SK-N-SH (cell line): ENCODE data around the gene OSBPL10. TPM values are rescaled to one million over a fixed set of nuclear protein-coding genes. Genes with fewer than 3 reads are reported as not detected.

Experiments
- CTCF ChIA-PET: fragments of 300-600, 350-600 bp; formaldehyde crosslinking; extraction: SDS; loops from one replicate; lab custom pipeline; 2021; lab: Yijun Ruan, JAX
- POLR2A ChIA-PET: fragments of 350-600 bp; sonication (Branson Sonifier 250); formaldehyde crosslinking; extraction: SDS; loops from one replicate; lab custom pipeline; 2020; ENCODE audit warnings: antibody characterized with exemption, inconsistent platforms; lab: Yijun Ruan, JAX
- DNase-seq: peaks from one replicate; pipeline ENCODE4 v3.0.0; 2012
- H2AFZ ChIP-seq: fragments of 200-600 bp; sonication (generic); 2 replicates; pipeline ENCODE4 v1.8.1; 2016; ENCODE audit warnings: antibody characterized with exemption, mild to moderate bottlenecking, low read depth
- H3F3A ChIP-seq: fragments of 200-600 bp; sonication (generic); replicated peaks from 2 replicates; pipeline ENCODE3; 2016; ENCODE audit warnings: antibody characterized with exemption, mild to moderate bottlenecking; ENCODE audit not compliant: insufficient read depth
- H3K27ac ChIP-seq, 2 experiments: fragments of 200-500 bp in 1 of 2; fragments of 200-600 bp in 1 of 2; sonication (Bioruptor generic) in 1 of 2; sonication (generic), shearing (Covaris generic) in 1 of 2; 2 replicates each; pipeline versions ENCODE4 v1.5.1 to v1.6.1; 2014 to 2016; ENCODE audit warnings: low read depth in 2 of 2, inconsistent platforms in 1 of 2, low read length in 1 of 2, mild to moderate bottlenecking in 1 of 2, mixed read lengths in 1 of 2
- H3K27me3 ChIP-seq: fragments of 200-600 bp; sonication (generic), shearing (Covaris generic); 2 replicates; pipeline ENCODE4 v1.6.1; 2016; ENCODE audit warnings: mixed run types; ENCODE audit not compliant: insufficient read depth
- H3K36me3 ChIP-seq, 2 experiments: fragments of 200-500 bp in 1 of 2; fragments of 200-600 bp in 1 of 2; sonication (Bioruptor generic) in 1 of 2; sonication (generic) in 1 of 2; replicated peaks in 1 of 2; 2 replicates each; pipeline versions ENCODE3 to v1.5.1; 2014 to 2016; ENCODE audit warnings: low read length in 1 of 2, mild to moderate bottlenecking in 1 of 2; ENCODE audit not compliant: insufficient read depth in 2 of 2, control insufficient read depth in 1 of 2
- H3K4me1 ChIP-seq, 2 experiments: fragments of 200-500 bp in 1 of 2; fragments of 200-600 bp in 1 of 2; sonication (Bioruptor generic) in 1 of 2; sonication (generic), shearing (Covaris generic) in 1 of 2; 2 replicates each; pipeline versions ENCODE4 v1.5.1 to v1.6.1; 2014 to 2016; ENCODE audit warnings: low read depth in 1 of 2, low read length in 1 of 2, mixed run types in 1 of 2; ENCODE audit not compliant: insufficient read depth in 2 of 2, control insufficient read depth in 1 of 2
- H3K4me2 ChIP-seq: fragments of 200-600 bp; sonication (generic), shearing (Covaris generic); 2 replicates; pipeline ENCODE4 v1.6.1; 2017; ENCODE audit warnings: mixed run types
- H3K4me3 ChIP-seq, 2 experiments: fragments of 200-500 bp in 1 of 2; fragments of 200-600 bp in 1 of 2; sonication (Bioruptor generic) in 1 of 2; sonication (generic), shearing (Covaris generic) in 1 of 2; 2 replicates each; pipeline versions ENCODE4 v1.5.1 to v1.8.1; 2014 to 2016; ENCODE audit warnings: low read depth in 2 of 2, inconsistent platforms in 1 of 2, low read length in 1 of 2, mild to moderate bottlenecking in 1 of 2, mixed read lengths in 1 of 2, moderate library complexity in 1 of 2
- H3K79me2 ChIP-seq: fragments of 200-600 bp; sonication (generic); 2 replicates; pipeline ENCODE4 v1.8.1; 2017; ENCODE audit warnings: mild to moderate bottlenecking; ENCODE audit not compliant: insufficient read depth
- H3K9ac ChIP-seq: fragments of 200-600 bp; sonication (generic); 2 replicates; pipeline ENCODE4 v1.6.1; 2017; ENCODE audit warnings: mixed run types
- H3K9me2 ChIP-seq: fragments of 200-600 bp; sonication (generic); 2 replicates; pipeline ENCODE4 v1.6.1; 2017; ENCODE audit warnings: mixed run types
- H3K9me3 ChIP-seq: fragments of 200-600 bp; sonication (generic); 2 replicates; pipeline ENCODE4 v1.6.1; 2017; ENCODE audit warnings: mixed run types, mild to moderate bottlenecking, moderate library complexity
- H4K20me1 ChIP-seq: fragments of 200-600 bp; sonication (generic); 2 replicates; pipeline ENCODE4 v1.6.1; 2017; ENCODE audit warnings: mild to moderate bottlenecking, mixed run types; ENCODE audit not compliant: insufficient read depth
- CHD2 ChIP-seq: fragments of 150-350 bp; IDR thresholded peaks from 2 replicates; pipeline ENCODE4 v1.6.1; 2018; ENCODE audit warnings: low read length; ENCODE audit not compliant: partially characterized antibody
- CTCF ChIP-seq: fragments of 200-600 bp; sonication (generic); IDR thresholded peaks from 2 replicates; pipeline ENCODE4 v1.6.1; 2017; ENCODE audit warnings: antibody characterized with exemption, mild to moderate bottlenecking, moderate library complexity
- ELF1 ChIP-seq: IDR thresholded peaks from 2 replicates; pipeline ENCODE4 v1.4.0; 2012
- EP300 ChIP-seq, 2 experiments: IDR thresholded peaks; 2 replicates each; pipeline versions ENCODE4 v1.4.0 to v1.6.1; 2012; ENCODE audit warnings: borderline replicate concordance in 1 of 2, low read depth in 1 of 2, low read length in 1 of 2
- FOXJ3 ChIP-seq: sonication (generic); formaldehyde crosslinking; IDR thresholded peaks from 2 replicates; pipeline ENCODE4 v1.5.1; 2020; ENCODE audit warnings: mild to moderate bottlenecking, missing genetic modification reagents
- FOXM1 ChIP-seq: IDR thresholded peaks from 2 replicates; pipeline ENCODE4 v1.4.0; 2012; ENCODE audit warnings: low read depth, mild to moderate bottlenecking
- GABPA ChIP-seq: IDR thresholded peaks from 2 replicates; pipeline ENCODE4 v1.4.0; 2012; ENCODE audit warnings: low read depth, mild to moderate bottlenecking
- GATA2 ChIP-seq: sonication (generic); formaldehyde crosslinking; IDR thresholded peaks from 2 replicates; pipeline ENCODE4 v1.5.0; 2020; ENCODE audit warnings: mild to moderate bottlenecking, missing genetic modification reagents
- JUND ChIP-seq: IDR thresholded peaks from 2 replicates; pipeline ENCODE4 v1.4.0; 2012
- MAX ChIP-seq: IDR thresholded peaks from 2 replicates; pipeline ENCODE4 v1.4.0; 2012; ENCODE audit warnings: low read depth
- MXI1 ChIP-seq: IDR thresholded peaks from 2 replicates; pipeline ENCODE4 v1.6.1; 2012; ENCODE audit warnings: mild to moderate bottlenecking, low read depth, low read length, improper control_type of control experiment
- NFIC ChIP-seq: IDR thresholded peaks from 2 replicates; pipeline ENCODE4 v1.4.0; 2012; ENCODE audit warnings: borderline replicate concordance
- PBX3 ChIP-seq: IDR thresholded peaks from 2 replicates; pipeline ENCODE4; 2012
- RAD21 ChIP-seq: IDR thresholded peaks from 2 replicates; pipeline ENCODE4 v1.6.1; 2012; ENCODE audit warnings: mild to moderate bottlenecking, low read length
- RFX5 ChIP-seq: IDR thresholded peaks from 2 replicates; pipeline ENCODE4 v1.6.1; 2012; ENCODE audit warnings: mild to moderate bottlenecking, improper control_type of control experiment, low read length
- SIN3A ChIP-seq: IDR thresholded peaks from 2 replicates; pipeline ENCODE4 v1.6.1; 2012; ENCODE audit warnings: low read depth, mild to moderate bottlenecking, low read length, moderate library complexity, borderline replicate concordance
- SMC3 ChIP-seq: IDR thresholded peaks from 2 replicates; pipeline ENCODE4 v1.6.1; 2012; ENCODE audit warnings: low read depth, low read length, improper control_type of control experiment
- TCF12 ChIP-seq: IDR thresholded peaks from 2 replicates; pipeline ENCODE4 v1.4.0; 2012
- USF1 ChIP-seq: IDR thresholded peaks from 2 replicates; pipeline ENCODE4 v1.4.0; 2012; ENCODE audit warnings: low read depth, borderline replicate concordance
- YY1 ChIP-seq: IDR thresholded peaks from 2 replicates; pipeline ENCODE4 v1.4.0; 2012; ENCODE audit warnings: low read depth, mild to moderate bottlenecking
- WGBS: methylation state at CpG from one replicate; pipeline ENCODE4 v1.1.6; 2017; ENCODE audit warnings: low lambda C conversion rate; 5-methylcytosine and 5-hydroxymethylcytosine counted together
- polyA plus RNA-seq, 3 experiments: library from polyadenylated mRNA; depleted of rRNA; stranded (reverse); fragments of >200 nt; gene quantifications; 2 replicates each; pipeline ENCODE4 v1.2.3, GENCODE V29; 2012
- TF ChIP-seq, protein P1 (sequence below): IDR thresholded peaks from 2 replicates; pipeline ENCODE4 v1.4.0; 2012; ENCODE audit warnings: low read depth, borderline replicate concordance
- TF ChIP-seq, protein P2 (sequence below): IDR thresholded peaks from 2 replicates; pipeline ENCODE4 v1.6.1; 2012; ENCODE audit warnings: mild to moderate bottlenecking, low read depth, low read length, moderate library complexity

The OSBPL10 gene
- polyA plus RNA-seq, 1 of the 3 experiments (the other 2 are of a cell fraction), result 0.12 TPM

DNA sequence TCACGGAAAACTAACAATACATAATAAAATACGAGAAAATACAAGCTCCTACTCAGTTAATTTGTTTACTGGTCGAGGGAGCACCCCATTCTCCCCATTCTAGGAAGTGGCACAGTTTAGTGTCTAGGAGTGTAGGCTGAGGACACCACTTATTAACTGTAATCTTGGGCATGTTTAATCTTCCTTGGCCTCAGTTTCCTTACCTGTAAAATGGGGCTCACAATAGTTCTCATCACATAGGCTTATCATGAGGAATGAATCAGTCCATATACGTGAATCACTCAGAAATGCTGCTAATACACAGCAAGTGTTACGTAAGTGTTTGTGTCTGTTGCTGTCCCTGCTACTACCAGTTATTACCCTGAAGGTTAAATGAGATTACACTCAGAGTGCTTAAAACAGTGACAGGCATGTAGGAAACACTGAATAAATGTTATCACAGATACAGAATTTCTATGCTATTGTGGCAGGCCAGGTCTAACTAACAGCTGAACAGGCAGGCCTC, 210.2 kb downstream of the OSBPL10 start (continued):
- TF ChIP-seq CHD2, result no peak
- TF ChIP-seq RFX5, result no peak
- no peak for TF ChIP-seq GATA2 (CRISPR knock-in tag)

DNA sequence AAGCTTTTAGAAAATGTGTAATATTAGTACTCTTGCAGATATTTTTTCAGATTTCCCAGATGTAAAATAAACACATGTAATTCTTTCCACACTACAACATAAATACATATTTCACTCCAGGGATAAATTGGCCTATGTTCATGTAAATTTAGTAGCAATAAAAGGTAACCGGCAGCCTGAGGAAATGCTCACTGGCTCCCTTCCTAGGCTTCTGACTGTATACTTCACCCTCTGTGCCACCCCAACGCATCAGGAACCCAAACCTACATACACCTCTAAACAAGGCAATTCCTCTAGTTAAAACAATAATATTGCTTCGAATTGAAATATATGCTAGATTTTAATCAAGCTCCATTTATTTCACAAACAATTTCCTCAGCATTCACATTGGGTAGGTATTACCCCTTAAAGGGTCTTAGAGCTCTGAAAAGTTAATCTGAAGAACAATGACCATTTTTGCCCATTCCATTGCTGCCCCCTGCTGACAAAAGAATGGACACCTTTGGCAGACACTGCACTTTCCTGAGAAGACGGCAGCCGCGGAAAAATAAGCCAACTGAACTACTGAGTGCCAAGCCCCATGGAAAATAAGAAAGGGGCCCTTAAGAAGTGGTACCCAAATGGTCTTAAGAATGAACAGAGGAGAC, 212.5 kb downstream of the OSBPL10 start:
- H3K9me3 ChIP-seq, result no peaks in the 10 kb centered on the region
- no peaks in the 10 kb centered on the region; a peak in 1 of 4 replicates for H3K4me1 ChIP-seq
- H2AFZ ChIP-seq, result no peak overlapping the region
- no peaks in the 10 kb centered on the region for H3F3A ChIP-seq
- no peaks in the 10 kb centered on the region for H3K79me2 ChIP-seq
- CTCF ChIA-PET, result interaction anchor here (0.6 to 1.7 kb wide), 53 partner anchors 9 to 1076 kb away, joined by 3 to 16 read pairs (median 3); no protein-coding TSS in a partner anchor
- H3K4me3 ChIP-seq, result no peak overlapping the region
- DNase-seq, result peak; percentile 38
- H3K27ac ChIP-seq, result no peak overlapping the region
- H4K20me1 ChIP-seq, result no peaks in the 10 kb centered on the region
- H3K9me2 ChIP-seq, result no peaks in the 10 kb centered on the region
- no peak for TF ChIP-seq GABPA
- no peak for TF ChIP-seq SIN3A
- no peak for TF ChIP-seq NFIC
- TF ChIP-seq JUND, result no peak
- no peak for TF ChIP-seq YY1
- peak; percentile 91 for TF ChIP-seq RAD21
- TF ChIP-seq, protein P1, sequence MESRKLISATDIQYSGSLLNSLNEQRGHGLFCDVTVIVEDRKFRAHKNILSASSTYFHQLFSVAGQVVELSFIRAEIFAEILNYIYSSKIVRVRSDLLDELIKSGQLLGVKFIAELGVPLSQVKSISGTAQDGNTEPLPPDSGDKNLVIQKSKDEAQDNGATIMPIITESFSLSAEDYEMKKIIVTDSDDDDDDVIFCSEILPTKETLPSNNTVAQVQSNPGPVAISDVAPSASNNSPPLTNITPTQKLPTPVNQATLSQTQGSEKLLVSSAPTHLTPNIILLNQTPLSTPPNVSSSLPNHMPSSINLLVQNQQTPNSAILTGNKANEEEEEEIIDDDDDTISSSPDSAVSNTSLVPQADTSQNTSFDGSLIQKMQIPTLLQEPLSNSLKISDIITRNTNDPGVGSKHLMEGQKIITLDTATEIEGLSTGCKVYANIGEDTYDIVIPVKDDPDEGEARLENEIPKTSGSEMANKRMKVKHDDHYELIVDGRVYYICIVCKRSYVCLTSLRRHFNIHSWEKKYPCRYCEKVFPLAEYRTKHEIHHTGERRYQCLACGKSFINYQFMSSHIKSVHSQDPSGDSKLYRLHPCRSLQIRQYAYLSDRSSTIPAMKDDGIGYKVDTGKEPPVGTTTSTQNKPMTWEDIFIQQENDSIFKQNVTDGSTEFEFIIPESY, result no peak
- TF ChIP-seq CTCF, result peak; percentile 56
- no peak for TF ChIP-seq FOXJ3 (CRISPR knock-in tag)
- TF ChIP-seq EP300 (IDR thresholded peaks at IDR 0.05; ENCODE audit: borderline replicate concordance in 1 of 2, low read depth in 1 of 2, low read length in 1 of 2), result no peak
- no peak for TF ChIP-seq USF1
- TF ChIP-seq PBX3, result no peak
- no peak for TF ChIP-seq GATA2 (CRISPR knock-in tag)
- TF ChIP-seq SMC3, result peak; percentile 75
- TF ChIP-seq TCF12, result no peak
- no peak for TF ChIP-seq ELF1
- no peak for TF ChIP-seq MXI1
- TF ChIP-seq FOXM1, result no peak
- TF ChIP-seq, protein P2, sequence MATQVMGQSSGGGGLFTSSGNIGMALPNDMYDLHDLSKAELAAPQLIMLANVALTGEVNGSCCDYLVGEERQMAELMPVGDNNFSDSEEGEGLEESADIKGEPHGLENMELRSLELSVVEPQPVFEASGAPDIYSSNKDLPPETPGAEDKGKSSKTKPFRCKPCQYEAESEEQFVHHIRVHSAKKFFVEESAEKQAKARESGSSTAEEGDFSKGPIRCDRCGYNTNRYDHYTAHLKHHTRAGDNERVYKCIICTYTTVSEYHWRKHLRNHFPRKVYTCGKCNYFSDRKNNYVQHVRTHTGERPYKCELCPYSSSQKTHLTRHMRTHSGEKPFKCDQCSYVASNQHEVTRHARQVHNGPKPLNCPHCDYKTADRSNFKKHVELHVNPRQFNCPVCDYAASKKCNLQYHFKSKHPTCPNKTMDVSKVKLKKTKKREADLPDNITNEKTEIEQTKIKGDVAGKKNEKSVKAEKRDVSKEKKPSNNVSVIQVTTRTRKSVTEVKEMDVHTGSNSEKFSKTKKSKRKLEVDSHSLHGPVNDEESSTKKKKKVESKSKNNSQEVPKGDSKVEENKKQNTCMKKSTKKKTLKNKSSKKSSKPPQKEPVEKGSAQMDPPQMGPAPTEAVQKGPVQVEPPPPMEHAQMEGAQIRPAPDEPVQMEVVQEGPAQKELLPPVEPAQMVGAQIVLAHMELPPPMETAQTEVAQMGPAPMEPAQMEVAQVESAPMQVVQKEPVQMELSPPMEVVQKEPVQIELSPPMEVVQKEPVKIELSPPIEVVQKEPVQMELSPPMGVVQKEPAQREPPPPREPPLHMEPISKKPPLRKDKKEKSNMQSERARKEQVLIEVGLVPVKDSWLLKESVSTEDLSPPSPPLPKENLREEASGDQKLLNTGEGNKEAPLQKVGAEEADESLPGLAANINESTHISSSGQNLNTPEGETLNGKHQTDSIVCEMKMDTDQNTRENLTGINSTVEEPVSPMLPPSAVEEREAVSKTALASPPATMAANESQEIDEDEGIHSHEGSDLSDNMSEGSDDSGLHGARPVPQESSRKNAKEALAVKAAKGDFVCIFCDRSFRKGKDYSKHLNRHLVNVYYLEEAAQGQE, result no peak
- TF ChIP-seq MAX, result no peak
- no peak overlapping the region for H3K9ac ChIP-seq
- no peaks in the 10 kb centered on the region for H3K27me3 ChIP-seq
- 33% methylated on average over 6 of the region's 6 CpGs for WGBS
- POLR2A ChIA-PET, result no interaction called here
- H3K36me3 ChIP-seq, result no peaks in the 10 kb centered on the region
- no peak overlapping the region for H3K4me2 ChIP-seq
